ENCODE data around the gene NEK1.

DNA sequence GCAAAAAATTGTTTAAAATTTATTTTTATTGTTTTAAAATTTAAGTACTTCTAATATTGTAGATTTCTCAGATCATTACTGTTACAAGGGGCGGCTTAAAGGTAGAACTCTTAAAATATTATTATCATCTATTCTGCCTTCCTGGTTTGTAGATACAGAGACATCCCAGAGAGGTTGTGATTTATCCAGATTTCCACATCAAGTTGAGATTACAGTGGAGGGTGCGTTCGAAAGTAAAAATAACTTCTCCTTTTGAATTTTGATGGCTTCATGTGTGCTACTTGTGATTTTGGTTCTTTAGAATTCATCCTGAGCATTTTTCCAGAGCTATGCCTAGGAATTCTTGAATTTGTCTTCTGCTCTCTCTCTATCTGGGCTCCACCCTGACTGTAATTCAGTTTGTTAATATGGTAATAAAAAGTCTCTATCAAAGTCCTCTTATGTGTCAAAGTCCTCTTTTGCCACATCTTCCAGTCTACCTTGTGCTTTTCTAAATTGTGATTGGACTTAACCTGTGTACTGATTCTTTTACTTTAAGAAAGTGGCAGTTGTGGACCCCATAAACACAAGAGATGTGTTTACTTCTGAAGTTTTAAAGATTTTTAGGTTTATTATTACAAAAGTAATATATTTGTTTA lies 45.2 kb upstream of the NEK1 start:
- TF ChIP-seq CBFB (CRISPR knock-in tag; IDR thresholded peaks at IDR 0.05), result no peak
- no peak for TF ChIP-seq FOXP1 (IDR thresholded peaks at IDR 0.05)
- no peak for TF ChIP-seq FOXP1 (CRISPR knock-in tag; IDR thresholded peaks at IDR 0.05)
- TF ChIP-seq, protein P1, sequence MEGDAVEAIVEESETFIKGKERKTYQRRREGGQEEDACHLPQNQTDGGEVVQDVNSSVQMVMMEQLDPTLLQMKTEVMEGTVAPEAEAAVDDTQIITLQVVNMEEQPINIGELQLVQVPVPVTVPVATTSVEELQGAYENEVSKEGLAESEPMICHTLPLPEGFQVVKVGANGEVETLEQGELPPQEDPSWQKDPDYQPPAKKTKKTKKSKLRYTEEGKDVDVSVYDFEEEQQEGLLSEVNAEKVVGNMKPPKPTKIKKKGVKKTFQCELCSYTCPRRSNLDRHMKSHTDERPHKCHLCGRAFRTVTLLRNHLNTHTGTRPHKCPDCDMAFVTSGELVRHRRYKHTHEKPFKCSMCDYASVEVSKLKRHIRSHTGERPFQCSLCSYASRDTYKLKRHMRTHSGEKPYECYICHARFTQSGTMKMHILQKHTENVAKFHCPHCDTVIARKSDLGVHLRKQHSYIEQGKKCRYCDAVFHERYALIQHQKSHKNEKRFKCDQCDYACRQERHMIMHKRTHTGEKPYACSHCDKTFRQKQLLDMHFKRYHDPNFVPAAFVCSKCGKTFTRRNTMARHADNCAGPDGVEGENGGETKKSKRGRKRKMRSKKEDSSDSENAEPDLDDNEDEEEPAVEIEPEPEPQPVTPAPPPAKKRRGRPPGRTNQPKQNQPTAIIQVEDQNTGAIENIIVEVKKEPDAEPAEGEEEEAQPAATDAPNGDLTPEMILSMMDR (CRISPR knock-in tag; IDR thresholded peaks at IDR 0.05), result no peak
- TF ChIP-seq TARDBP (CRISPR knock-in tag; IDR thresholded peaks at IDR 0.05), result no peak
- TF ChIP-seq, protein P2, sequence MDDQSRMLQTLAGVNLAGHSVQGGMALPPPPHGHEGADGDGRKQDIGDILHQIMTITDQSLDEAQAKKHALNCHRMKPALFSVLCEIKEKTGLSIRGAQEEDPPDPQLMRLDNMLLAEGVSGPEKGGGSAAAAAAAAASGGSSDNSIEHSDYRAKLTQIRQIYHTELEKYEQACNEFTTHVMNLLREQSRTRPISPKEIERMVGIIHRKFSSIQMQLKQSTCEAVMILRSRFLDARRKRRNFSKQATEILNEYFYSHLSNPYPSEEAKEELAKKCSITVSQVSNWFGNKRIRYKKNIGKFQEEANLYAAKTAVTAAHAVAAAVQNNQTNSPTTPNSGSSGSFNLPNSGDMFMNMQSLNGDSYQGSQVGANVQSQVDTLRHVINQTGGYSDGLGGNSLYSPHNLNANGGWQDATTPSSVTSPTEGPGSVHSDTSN (CRISPR knock-in tag; IDR thresholded peaks at IDR 0.05; ENCODE audit: borderline replicate concordance), result no peak
- no peak for TF ChIP-seq MIXL1 (CRISPR knock-in tag; IDR thresholded peaks at IDR 0.05)

Data from HepG2 (cell line).